Measurements from ENCODE around the gene DOK7.

GRCh38 chr4:3516836-3517730 is 54.0 kb downstream of the DOK7 start:
- TF ChIP-seq POLR2AphosphoS5 (IDR thresholded peaks at IDR 0.05; ENCODE audit: borderline replicate concordance, low read depth, low read length) (no peak), EZH2 (IDR thresholded peaks at IDR 0.05) (no peak), FOXP2 (optimal IDR thresholded peaks at IDR 0.05; ENCODE audit: control extremely low read depth, extremely low read length, insufficient read depth) (no peak)
